ENCODE data around the gene GAS2L2. TPM values are rescaled to one million over a fixed set of nuclear protein-coding genes. Genes with fewer than 3 reads are reported as not detected.

The GAS2L2 gene
- polyA plus RNA-seq, 1 donor from 2014 or later, result 0.38 TPM

GRCh38 chr17:35766903-35767510, 14.0 kb upstream of the GAS2L2 start:
- H3K79me2 ChIP-seq (replicated peaks; ENCODE audit: insufficient read depth, low read length), result no peaks in the 10 kb centered on the region
- H3K9ac ChIP-seq (ENCODE audit: low read length), result no peak overlapping the region
- H3K4me3 ChIP-seq (ENCODE audit: low read length), result no peak overlapping the region
- no peaks in the 10 kb centered on the region for H3K27me3 ChIP-seq (ENCODE audit: insufficient read depth, low read depth, low read length)
- H3K9me2 ChIP-seq (ENCODE audit: insufficient read depth, low read length), result no peaks in the 10 kb centered on the region
- no peak overlapping the region for H3K4me2 ChIP-seq (ENCODE audit: low read length)
- no peak overlapping the region for H3K27ac ChIP-seq (ENCODE audit: low read length)
- H3F3A ChIP-seq (ENCODE audit: insufficient read depth, low read length, poor library complexity, severe bottlenecking), result no peaks in the 10 kb centered on the region
- H2AFZ ChIP-seq (ENCODE audit: low read depth, low read length), result no peak overlapping the region
- peak; percentile 53 for TF ChIP-seq RAD21 (conservative IDR thresholded peaks at IDR 0.05)
- TF ChIP-seq EP300 (conservative IDR thresholded peaks at IDR 0.05; ENCODE audit: poor library complexity, severe bottlenecking), result no peak
- no peak for TF ChIP-seq TAF1 (IDR thresholded peaks at IDR 0.05; ENCODE audit: low read depth)
- no peak for TF ChIP-seq POLR2AphosphoS5 (IDR thresholded peaks at IDR 0.05)
- peak; percentile 61 for TF ChIP-seq CTCF (IDR thresholded peaks at IDR 0.05; ENCODE audit: poor library complexity, severe bottlenecking)
- no peaks in the 10 kb centered on the region for H4K20me1 ChIP-seq (ENCODE audit: insufficient read depth)
- no peaks in the 10 kb centered on the region for H3K36me3 ChIP-seq (ENCODE audit: insufficient read depth, low read length)
- no peaks in the 10 kb centered on the region for H3K9me3 ChIP-seq (ENCODE audit: low read length)

DNA sequence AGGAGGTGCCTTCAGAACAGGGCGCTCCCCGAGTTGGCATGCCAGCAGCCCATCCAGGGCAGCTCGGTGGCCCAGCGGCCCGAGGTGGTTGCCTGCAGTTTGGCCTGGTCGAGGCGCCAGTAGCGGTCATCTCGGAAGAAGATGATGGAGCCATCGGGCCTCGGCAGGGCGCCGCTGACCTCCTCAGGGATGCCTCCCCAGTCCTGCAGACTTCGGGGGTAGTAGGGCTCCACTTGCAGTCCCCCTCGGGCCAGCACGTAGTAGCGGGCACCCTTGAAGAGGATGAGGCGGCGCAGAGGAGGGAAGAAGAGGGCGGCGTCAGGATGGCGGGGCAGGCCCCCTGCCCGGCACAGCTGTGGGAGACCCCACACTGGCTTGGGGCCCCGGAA, 13.4 kb upstream of the GAS2L2 start:
- H3K79me2 ChIP-seq (replicated peaks; ENCODE audit: insufficient read depth, low read length), result no peaks in the 10 kb centered on the region
- H3F3A ChIP-seq (ENCODE audit: insufficient read depth, low read length, poor library complexity, severe bottlenecking), result no peaks in the 10 kb centered on the region
- no peaks in the 10 kb centered on the region for H3K27me3 ChIP-seq (ENCODE audit: insufficient read depth, low read depth, low read length)
- no peaks in the 10 kb centered on the region for H3K36me3 ChIP-seq (ENCODE audit: insufficient read depth, low read length)
- H3K9me3 ChIP-seq (ENCODE audit: low read length), result no peaks in the 10 kb centered on the region
- no peaks in the 10 kb centered on the region for H3K9me2 ChIP-seq (ENCODE audit: insufficient read depth, low read length)
- no peak overlapping the region for H3K4me2 ChIP-seq (ENCODE audit: low read length)
- no peak overlapping the region for H3K27ac ChIP-seq (ENCODE audit: low read length)
- H2AFZ ChIP-seq (ENCODE audit: low read depth, low read length), result no peak overlapping the region
- no peaks in the 10 kb centered on the region for H4K20me1 ChIP-seq (ENCODE audit: insufficient read depth)
- H3K4me3 ChIP-seq (ENCODE audit: low read length), result no peak overlapping the region
- TF ChIP-seq MXI1 (conservative IDR thresholded peaks at IDR 0.05; ENCODE audit: poor library complexity, severe bottlenecking), result no peak
- no peak for TF ChIP-seq EP300 (conservative IDR thresholded peaks at IDR 0.05; ENCODE audit: poor library complexity, severe bottlenecking)
- no peak for TF ChIP-seq REST (IDR thresholded peaks at IDR 0.05; ENCODE audit: borderline replicate concordance)
- no peak overlapping the region for H3K9ac ChIP-seq (ENCODE audit: low read length)

- Histone ChIP-seq H4K20me1 (ENCODE audit: insufficient read depth) (no peaks in the 10 kb centered on the region), H3K4me2 (ENCODE audit: low read length) (no peak overlapping the region), H3K9me3 (ENCODE audit: low read length) (no peaks in the 10 kb centered on the region), H3K79me2 (replicated peaks; ENCODE audit: insufficient read depth, low read length) (no peaks in the 10 kb centered on the region), H3K9me2 (ENCODE audit: insufficient read depth, low read length) (no peaks in the 10 kb centered on the region), H3F3A (ENCODE audit: insufficient read depth, low read length, poor library complexity, severe bottlenecking) (no peaks in the 10 kb centered on the region), H3K27ac (ENCODE audit: low read length) (no peak overlapping the region), H3K27me3 (ENCODE audit: insufficient read depth, low read depth, low read length) (no peaks in the 10 kb centered on the region), H3K9ac (ENCODE audit: low read length) (no peak overlapping the region), H3K36me3 (ENCODE audit: insufficient read depth, low read length) (no peaks in the 10 kb centered on the region), H3K4me3 (ENCODE audit: low read length) (no peak overlapping the region), H2AFZ (ENCODE audit: low read depth, low read length) (no peak overlapping the region)
- no peak for TF ChIP-seq TAF1 (IDR thresholded peaks at IDR 0.05; ENCODE audit: low read depth)
- no peak for TF ChIP-seq REST (IDR thresholded peaks at IDR 0.05; ENCODE audit: borderline replicate concordance)
- TF ChIP-seq MXI1 (conservative IDR thresholded peaks at IDR 0.05; ENCODE audit: poor library complexity, severe bottlenecking), result no peak
- no peak for TF ChIP-seq RAD21 (conservative IDR thresholded peaks at IDR 0.05)
- TF ChIP-seq CTCF (IDR thresholded peaks at IDR 0.05; ENCODE audit: poor library complexity, severe bottlenecking), result no peak
- TF ChIP-seq SMC3 (conservative IDR thresholded peaks at IDR 0.05; ENCODE audit: poor library complexity), result no peak
- no peak for TF ChIP-seq EZH2 (IDR thresholded peaks at IDR 0.05; ENCODE audit: borderline replicate concordance, insufficient read depth, low read length, poor library complexity, severe bottlenecking)
- no peak for TF ChIP-seq POLR2AphosphoS5 (IDR thresholded peaks at IDR 0.05)
Observed at GRCh38 chr17:35765756-35766488, 12.9 kb upstream of the GAS2L2 start.

Measured in neural cell (in vitro differentiated cells).